Stomach (tissue), 4 donors: ENCODE results near the gene TMEM161B.

ENCODE experiments used
- CTCF ChIP-seq, 7 experiments: fragments of 450-650 bp in 4 of 7; fragments of 200-600 bp in 3 of 7; sonication (generic) in 3 of 7; IDR thresholded peaks; one replicate each; pipeline ENCODE4 v1.5.1; 2016 to 2019; ENCODE audit warnings: antibody characterized with exemption in 7 of 7, control low read depth in 2 of 7, mild to moderate bottlenecking in 1 of 7
- EP300 ChIP-seq: sonication (generic); formaldehyde crosslinking; IDR thresholded peaks from one replicate; pipeline ENCODE4 v1.6.1; 2017; ENCODE audit warnings: antibody characterized with exemption
- POLR2AphosphoS5 ChIP-seq, 3 donors: sonication (generic); formaldehyde crosslinking; IDR thresholded peaks; one replicate each; pipeline ENCODE4 v1.6.1; 2016; ENCODE audit warnings: antibody characterized with exemption in 3 of 3

GRCh38 chr5:88256872-88257271, 11.8 kb downstream of the TMEM161B start:
- TF ChIP-seq CTCF (IDR thresholded peaks at IDR 0.05) = no peak
- no peak for TF ChIP-seq EP300
- no peak for TF ChIP-seq POLR2AphosphoS5 (IDR thresholded peaks at IDR 0.05)
